ENCODE measurements around the gene BTBD9.

BTBD9 gene

DNA sequence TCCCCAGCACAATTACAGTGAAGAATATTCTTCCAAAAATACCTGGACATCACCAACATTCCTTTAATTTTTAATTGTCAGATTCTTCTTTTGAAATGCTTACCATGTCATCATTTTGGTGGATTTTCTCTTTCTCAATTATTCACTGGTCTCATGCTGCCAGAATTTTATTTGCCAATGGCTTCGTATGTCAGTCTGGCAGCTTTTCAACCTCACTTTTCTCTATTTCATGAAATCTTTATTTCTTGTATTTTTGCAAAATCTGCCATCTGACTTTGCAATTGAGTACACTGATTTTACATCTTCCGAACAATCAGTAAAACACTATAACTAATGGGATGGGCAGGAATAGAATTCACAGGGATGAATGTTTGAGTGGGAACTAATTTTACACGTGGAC lies 84.1 kb downstream of the BTBD9 start:
- no peak for DNase-seq

DNA sequence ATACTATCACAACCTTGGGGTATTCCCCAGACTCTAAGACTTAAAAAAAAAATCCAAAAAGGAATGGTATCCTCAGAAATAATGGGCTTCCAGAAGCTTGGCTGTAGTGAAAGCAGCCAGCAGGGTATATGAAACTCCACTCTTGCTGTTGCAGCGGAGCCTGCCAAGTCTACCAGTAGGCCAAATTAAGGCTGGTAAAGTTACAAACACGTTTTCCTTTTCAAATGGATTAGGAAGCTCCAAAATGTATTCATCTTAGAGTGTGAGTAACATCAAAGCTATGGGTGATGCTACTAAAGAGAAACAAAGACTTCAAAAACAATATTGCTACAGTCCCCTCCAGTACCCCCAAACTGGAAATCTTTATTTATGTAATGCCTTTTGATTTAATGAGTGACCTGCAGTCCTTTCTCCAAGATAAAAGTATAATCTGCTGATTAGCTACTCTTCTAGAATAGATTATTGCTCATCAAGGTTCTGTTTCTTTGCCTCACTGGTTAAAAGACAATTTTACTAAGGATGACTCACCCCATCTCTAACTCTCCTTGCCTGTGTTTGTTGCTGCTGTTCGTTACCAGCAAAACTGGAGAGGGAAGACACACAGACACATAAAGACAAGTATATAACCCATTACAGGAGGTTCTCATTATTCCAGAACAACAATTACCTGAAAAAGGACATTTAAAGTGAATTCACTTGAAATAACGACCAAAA lies 84.9 kb downstream of the BTBD9 start:
- DNase-seq = no peak

DNA sequence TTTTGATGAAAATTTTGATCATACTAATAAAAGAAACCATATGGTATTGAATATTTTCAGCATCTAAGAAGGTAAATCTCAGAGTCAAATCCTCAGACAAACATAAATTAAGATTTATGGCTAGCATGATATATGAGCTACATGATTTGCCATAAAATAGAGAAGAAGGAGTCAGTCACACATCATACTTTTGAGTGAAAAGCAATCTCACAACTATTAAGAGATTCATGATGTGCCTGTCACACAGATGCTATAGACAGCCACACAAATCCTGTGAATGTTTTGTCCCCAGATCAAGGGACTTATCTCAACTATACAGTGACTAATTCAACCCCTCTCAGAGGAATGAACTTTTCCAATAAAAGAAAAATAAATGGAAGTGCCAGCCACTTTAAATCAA lies 85.7 kb downstream of the BTBD9 start:
- no peak for DNase-seq

DNA sequence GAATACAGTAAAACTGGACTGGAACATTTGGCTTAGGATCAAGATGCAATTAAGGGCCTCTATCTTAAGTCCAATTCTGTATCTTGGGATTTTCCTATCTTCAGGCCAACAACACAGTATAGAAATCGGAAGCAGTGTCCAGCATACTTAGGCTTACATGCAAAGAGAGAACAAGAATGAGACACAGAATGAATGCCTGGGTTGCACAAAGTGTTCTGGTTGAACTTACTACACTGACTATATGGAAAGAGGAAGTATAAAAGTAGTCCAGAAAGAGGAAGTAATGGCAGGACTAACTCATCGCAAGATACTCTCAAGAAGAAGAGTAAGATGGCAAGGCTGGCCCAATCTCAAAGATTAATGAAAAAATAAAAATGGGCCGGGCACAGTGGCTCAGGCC lies 87.6 kb downstream of the BTBD9 start:
- no peak for DNase-seq

DNA sequence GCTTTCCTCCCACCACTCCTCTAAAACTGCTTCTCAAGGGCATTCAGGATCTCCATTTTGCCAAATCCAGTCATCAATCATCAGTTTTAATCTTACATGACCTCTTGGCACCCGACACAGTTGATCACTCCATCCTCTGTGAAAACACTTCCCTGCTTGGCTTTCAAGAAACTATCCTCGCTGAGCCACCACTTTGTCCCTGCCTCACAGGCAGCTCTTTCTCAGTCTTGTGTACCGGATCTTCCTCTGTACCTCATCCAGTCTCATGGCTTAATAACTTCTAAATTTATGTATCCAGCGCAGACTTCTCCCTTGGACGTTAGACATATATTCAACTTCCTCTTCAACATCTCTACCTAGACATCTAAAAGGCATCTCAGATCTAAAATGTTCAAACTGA lies 89.9 kb downstream of the BTBD9 start:
- DNase-seq = no peak

DNA sequence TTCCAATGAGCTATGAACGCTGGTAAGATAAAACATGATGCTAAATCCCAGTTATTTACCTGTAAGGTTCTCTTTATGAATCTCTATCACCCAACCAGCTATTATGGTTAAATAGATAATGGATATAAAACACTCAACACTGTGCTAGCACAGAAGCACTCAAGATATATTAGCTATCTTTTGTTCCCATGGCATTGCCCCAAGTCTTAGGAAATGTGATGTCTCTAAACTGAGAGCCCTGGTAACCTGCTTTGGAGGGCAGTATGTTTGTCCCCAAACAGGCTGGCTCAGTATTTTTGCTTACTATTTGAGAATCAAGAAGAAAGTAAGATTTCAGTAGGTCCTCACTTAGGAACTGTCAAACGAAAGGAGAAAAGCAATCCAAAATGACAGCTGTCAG lies 90.5 kb downstream of the BTBD9 start:
- DNase-seq = no peak

DNA sequence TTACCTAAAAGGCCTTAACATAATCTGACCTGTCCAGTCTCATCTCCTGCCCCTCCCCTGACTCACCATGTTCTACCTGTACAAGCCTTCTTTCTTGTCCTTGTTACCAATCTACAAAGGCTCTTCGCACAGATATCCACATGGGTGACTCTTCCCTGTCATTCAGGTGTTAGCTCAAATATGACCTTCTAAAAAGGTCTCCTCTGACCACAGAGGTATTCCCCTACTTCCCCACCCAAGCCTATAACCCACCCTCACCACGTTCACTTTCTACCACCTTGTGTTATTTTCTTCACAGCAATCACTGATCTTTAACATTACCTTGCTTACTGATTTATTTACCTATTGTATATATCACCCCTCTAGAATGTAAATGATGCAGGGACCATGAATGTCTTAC lies 96.7 kb downstream of the BTBD9 start:
- no peak for DNase-seq

DNA sequence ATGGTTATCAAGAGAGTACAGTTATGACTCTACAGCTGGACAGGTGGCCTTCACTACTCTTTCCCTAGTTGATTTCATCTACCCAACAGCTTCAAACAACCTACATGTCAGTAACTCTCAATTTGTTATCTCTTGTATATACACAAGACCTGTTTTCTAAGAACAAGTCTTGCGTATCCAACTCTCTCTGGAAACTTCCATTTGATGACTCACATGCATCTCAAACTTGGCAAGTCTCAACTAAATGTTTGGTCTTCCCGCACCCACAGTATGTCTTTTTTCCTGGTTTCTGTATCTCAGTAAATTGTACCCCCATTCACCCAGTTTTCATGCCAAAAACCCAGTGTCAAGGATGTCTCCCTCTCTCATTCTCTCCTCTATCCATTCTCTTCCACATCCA lies 97.7 kb downstream of the BTBD9 start:
- no peak for DNase-seq

DNA sequence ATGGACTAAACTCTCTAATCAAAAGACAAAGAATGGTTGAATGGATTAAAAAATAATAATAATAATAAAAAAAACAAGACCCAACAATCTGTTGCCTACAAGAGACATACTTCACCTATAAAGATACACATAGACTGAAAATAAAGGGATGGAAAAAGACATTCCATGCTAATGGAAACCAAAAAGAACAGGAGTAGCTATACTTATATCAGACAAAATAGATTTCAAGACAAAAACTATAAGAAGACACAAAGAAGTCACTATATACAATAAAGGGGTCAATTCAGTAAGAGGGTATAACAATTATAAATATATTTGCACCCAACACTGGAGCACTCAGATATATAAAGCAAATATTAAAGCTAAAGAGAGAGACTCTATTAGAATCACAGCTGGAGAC lies 106.7 kb downstream of the BTBD9 start:
- DNase-seq = no peak

DNA sequence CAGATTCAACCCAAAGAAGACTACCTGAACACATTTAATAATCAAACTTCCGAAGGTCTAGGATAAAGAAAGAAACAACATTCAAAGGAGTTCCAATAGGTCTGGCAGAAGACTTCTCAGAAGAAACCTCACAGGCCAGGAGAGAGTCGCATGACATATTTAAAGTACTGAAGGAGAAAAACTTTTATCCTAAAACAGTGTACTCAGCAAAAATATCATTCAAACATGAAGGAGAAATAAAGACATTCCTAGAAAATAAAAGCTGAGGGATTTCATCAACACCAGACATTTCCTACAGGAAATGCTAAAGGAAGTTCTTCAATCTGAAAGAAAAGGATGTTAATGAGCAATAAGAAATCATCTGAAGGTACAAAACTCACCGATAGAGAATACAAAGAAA lies 108.6 kb downstream of the BTBD9 start:
- no peak for DNase-seq

DNA sequence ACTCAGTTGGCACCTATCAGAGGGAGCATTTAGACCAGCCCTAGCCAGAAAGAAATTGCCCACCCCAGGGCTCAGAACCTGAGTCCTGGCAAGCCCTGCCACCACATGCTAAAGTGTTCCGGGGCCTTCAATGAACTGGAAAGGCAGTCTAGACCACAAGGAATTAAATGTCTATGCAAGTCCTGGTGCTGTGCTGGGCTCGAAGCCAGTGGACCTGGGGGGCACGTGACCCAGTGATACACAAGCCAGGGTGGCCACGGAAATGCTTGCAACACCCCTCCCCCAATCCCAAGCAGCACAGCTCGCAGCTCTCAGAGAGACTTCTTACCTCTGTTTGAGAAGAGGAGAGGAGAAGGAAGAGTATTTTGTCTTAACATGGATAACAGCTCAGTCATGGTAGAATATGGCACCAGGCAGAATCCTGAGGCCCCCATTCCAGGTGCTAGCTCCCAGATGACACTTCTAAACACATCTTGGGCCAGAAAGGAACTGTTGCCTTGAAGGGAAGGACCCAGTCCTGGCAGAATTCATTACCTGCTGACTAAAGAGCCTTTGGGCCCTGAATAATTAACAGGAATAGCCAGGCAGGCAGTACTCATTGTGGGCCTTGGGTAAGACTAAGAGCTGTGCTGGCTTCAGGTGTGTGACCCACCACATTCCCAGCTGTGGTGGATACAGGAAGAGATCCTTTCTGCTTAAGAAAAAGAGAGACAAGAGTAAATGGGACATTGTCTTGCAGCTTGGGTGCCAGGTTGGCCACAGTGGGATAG lies 111.3 kb downstream of the BTBD9 start:
- DNase-seq = peak in 29 of 56 donors; percentile 2 to 63 (median 25)

DNA sequence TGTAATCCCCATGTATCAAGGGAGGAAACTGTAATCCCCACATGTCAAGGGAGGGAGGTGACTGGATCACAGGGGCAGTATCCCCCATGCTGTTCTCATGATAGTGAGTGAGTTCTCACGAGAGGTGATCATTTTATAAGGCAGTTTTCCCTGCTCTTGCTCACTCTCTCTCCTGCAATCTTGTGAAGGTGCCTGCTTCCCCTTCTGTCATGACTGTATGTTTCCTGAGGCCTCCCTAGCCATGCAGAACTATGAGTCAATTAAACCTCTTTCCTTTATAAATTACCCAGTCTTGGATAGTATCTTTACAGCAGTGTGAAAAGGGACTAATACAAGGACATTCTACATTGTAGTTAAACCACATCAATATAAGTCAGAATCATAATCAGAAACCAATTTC lies 112.4 kb downstream of the BTBD9 start:
- no peak for DNase-seq

DNA sequence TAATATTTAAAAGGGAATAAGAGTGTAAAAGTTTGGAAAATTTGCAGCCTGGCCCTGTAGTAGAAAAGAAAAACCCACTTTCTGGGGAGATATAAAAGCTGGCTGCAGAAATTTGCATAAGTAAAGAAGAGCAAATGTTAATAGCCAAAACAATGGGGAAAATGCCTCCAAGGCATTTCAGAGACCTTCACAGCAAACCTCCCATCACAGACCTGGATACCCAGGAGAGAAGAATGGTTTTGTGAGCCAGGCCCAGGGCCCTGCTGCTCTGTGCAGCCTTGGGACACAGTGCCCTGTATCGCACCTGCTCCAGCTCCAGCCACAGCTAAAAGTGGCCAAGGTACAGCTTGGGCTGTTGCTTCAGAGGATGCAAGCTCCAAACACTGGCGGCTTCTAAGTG lies 113.8 kb downstream of the BTBD9 start:
- DNase-seq = no peak

DNA sequence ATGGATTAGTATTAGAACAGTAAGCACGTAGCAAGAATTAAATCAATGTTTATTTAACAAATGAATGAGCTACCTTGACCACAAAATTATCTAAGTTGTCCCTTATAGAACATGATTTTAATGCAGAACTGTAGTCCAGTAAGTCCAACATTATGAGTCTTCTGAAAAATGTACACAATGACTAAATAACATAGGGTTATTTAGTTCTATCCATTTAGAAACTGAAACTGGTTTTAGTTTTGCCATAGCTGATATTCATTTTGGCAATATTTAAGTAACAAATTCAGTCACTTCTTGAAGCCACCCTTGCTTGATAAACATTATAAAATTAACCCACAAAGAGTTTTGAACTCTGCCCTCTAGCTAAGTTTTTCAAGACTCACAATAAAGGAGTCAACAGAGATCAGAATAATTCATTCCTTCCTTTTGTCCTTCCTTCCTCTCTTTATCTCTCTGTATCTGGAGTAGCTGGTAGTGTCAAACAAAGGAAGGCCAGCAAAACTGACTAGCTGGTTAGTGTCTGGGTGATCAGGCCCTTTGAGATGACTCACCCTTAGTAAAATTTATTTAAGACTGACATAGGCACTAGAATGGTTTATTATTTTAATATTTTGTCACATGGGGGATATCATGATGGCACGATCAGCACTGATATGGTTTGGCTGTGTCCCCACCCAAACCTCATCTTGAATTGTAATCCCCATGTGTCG lies 115.1 kb downstream of the BTBD9 start:
- no peak for DNase-seq

DNA sequence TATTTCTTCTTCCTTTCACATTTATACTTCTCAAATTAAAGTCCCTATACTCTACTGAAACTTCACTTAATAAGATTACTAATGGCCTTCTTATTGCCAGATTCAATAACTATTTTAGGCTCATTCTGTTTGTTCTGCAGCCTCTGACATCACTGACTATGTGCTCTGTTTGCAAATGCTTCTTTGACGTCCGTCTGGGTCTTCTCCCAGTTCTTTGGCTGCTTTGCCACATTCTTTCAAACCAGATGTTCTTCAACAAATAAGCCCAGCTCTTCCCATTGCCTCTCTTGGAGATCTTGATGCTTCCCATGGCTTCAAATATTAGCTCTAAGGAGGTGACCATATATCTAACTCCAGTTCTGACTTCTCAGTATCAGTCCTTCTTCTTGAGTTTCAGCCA lies 117.4 kb downstream of the BTBD9 start:
- peak in 6 of 56 donors; percentile 3 to 51 (median 16) for DNase-seq

DNA sequence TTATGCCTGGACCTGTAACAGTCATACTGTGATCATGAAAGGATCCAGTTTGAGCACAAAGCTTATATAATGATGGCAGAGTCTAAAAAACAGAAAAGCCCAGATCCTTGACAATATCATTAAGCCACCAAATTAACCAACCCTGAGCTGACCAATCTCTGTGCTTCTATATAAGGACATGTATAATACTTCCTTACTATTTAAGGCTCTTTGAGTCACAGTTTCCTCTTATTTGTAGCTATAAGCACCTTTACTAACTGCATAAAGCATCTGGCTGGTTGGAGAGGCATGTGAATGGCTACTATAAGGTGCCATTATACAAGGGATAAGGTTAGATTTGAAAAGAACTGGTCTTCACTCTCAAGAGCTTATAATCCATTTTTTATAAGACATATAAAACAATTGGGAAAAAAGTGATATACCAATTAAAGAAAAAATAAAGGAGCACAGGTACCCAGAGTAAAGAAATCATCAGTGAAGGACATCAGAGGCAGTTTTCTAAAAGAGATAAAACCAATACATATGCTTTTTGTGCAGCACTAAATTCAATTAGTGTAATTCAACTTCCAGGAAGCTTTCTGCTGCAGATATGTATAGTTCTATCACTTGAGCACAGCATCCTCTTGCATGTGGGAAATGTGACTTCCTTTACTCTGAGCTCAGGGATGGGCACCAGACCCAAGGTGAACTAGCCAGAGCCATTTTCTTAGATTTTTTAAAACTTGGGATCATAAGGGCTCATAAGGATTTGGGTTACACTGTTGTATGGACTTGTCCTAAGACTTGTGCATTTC lies 121.0 kb downstream of the BTBD9 start:
- no peak for DNase-seq

DNA sequence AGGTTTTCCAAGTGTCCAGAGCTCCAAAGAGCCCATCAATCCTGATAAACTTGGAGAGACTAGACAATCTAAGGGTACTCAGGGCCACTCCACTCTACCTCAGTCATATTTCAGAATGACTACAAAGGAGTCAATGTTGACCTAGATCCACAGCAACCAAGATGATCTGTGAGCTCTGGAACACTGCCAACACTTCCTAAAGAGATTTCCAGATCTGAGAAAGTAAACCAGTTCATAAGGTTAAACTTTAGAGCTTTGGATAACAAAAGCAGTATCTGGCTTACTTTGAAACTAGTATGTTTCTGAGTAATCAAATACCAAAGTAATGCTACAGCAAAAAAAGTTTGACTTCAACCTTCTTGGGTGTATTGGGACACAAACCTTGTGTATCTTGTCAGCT lies 122.7 kb downstream of the BTBD9 start:
- DNase-seq = no peak

DNA sequence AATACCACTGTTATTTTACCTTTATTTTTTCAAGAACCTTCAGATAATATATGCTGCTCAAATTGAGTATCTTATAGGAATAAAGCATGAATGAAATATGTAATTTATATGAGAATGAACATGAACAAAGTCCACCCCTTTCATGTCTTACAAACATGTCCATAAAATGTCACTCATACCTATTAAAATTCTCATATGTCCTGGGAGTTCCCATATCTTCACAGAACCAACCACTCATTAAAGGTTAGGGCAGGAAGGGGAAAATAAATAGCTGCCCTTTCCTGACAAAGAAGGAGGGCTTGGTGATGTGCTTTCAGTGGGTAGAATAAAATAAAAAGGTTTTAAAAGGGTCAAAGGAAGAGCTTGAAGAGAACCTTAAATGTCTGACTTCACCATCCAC lies 125.3 kb downstream of the BTBD9 start:
- DNase-seq = no peak

DNA sequence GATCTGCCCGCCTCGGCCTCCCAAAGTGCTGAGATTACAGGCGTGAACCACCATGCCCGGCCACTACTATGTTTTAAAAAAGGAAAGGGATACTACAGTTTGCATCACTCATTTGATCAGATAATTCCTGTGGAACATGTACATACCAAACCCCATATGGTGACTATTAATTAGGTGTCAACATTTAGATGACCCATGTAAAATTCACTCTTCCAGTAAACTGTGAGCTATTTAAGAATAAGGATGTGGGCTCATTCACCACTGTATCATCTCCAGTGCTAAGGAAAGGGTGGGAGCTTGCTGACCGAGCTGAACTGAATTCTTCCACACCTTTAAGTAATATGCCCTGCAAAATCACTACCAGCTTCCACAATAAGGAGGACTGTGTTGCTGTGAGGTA lies 127.5 kb downstream of the BTBD9 start:
- no peak for DNase-seq

DNA sequence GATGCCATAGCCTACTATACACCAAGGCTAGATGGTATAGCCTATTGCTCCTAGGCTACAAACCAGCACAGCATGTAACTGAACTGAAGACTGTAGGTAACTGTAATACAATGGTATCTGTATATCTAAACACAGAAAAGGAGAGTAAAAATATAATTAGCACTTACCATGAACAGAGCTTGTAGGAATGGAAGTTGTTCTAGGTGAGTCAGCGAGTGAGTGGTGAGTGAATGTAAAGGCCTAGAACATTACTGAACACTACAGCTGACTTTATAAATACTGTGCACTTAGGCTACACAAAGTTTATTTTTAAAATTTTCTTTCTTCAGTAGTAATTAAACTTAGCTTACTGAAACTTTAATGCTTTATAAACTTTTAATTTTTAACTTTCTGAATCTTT lies 129.5 kb downstream of the BTBD9 start:
- DNase-seq = no peak

DNA sequence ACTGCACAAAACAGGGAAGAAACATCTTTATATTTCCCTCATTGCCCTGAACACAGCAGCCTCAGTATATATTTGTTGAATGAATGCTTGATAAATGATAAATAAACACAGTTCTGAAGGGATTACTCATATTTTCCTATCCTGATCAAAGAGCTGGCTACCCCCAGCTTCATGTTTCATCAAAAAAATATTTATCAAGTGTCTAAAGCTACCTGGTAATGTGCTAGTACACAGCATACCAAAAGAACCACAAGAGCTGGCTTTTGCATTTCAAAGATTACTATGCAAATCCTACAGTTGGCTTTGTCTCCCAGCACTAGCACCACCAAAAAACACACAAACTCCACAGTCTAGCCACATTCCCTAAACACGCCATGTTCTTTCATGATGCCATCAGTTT lies 130.0 kb downstream of the BTBD9 start:
- DNase-seq = no peak

DNA sequence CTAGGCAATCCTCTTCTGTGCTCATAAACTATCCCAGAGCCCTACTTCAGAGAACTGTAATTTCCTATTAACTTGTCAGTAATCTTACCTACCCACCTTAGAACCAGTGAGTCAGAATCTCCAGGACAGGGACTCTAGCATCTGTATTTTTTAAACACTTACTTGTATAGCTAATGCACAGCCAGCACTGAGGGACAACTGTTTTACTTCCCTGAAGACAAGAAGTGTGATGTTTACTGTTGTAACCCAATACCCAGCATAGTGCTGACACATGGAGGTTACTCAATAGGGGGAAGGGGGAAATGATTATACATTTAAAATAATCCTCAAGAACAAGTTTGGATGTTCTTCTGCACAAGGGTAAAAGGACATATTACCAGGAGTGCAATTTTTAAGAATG lies 130.8 kb downstream of the BTBD9 start:
- DNase-seq = no peak

Data from nucleus accumbens (tissue), 56 donors.